Mucosa of gallbladder (tissue), 1 donor: ENCODE data around the gene NPAS2. TPM values are rescaled to one million over a fixed set of nuclear protein-coding genes. Genes with fewer than 3 reads are reported as not detected.

Experiments
- DNase-seq: peaks from one replicate; pipeline ENCODE4 v3.0.0-alpha.2; 2020; ENCODE audit warnings: low spot score
- total RNA-seq: library from RNA; stranded (reverse); gene quantifications from one replicate; pipeline ENCODE4 v1.2.1, GENCODE V29; 2021
- donor health status: DM: no; HTN: no; CAD: no.

Gene NPAS2, protein sequence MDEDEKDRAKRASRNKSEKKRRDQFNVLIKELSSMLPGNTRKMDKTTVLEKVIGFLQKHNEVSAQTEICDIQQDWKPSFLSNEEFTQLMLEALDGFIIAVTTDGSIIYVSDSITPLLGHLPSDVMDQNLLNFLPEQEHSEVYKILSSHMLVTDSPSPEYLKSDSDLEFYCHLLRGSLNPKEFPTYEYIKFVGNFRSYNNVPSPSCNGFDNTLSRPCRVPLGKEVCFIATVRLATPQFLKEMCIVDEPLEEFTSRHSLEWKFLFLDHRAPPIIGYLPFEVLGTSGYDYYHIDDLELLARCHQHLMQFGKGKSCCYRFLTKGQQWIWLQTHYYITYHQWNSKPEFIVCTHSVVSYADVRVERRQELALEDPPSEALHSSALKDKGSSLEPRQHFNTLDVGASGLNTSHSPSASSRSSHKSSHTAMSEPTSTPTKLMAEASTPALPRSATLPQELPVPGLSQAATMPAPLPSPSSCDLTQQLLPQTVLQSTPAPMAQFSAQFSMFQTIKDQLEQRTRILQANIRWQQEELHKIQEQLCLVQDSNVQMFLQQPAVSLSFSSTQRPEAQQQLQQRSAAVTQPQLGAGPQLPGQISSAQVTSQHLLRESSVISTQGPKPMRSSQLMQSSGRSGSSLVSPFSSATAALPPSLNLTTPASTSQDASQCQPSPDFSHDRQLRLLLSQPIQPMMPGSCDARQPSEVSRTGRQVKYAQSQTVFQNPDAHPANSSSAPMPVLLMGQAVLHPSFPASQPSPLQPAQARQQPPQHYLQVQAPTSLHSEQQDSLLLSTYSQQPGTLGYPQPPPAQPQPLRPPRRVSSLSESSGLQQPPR
- 47.4 TPM for total RNA-seq

DNA sequence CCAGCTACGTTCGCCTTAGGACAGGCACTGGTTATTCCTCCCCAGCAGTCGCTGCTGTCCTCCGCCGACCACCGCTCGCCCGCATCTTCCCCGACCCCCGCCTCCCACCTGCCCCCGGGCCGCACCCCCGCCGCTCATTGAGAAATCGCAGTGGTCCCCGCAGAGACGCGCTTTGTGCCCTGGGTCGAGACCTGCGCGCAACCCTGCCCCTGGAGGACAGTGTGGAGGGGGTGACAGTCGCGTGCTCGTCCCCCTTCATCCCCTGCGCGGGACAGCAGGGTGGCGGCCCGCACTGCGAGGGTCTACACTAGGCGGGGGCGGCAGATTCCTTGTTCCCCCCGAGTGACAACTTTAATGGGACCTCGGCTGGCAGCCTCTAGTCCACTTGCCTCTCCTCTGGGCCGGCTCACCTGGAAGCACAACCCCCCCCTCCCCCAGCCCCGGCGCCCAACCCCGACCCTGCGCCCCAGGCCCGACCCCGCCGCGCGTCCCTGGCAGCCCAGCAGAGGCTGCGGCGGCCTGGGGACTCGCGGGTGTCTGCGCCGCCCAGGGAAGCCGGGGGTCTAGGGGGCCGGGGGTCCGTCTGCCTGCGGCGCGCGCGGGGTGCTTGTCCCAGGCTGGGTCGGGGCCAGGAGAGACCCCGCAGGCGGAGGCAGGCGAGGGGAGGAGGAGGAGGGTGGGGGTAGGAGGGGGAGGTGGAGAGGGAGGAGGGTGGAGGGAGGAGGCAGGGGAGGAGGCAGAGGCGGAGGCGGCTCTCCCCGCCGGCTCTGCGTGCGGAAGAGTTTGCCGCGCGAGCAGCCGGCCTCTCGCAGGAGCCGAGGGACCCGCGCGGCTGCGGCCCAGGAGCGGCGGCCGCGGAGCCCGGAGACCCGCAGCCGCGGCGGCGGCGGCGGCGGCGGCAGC lies at the start of gene NPAS2:
NPAS2 (plus strand) TSS at position 770 of the 903 bp plus-strand sequence. CDS start 84,616 bp downstream, outside the sequence.
- DNase-seq, result no peak

DNA sequence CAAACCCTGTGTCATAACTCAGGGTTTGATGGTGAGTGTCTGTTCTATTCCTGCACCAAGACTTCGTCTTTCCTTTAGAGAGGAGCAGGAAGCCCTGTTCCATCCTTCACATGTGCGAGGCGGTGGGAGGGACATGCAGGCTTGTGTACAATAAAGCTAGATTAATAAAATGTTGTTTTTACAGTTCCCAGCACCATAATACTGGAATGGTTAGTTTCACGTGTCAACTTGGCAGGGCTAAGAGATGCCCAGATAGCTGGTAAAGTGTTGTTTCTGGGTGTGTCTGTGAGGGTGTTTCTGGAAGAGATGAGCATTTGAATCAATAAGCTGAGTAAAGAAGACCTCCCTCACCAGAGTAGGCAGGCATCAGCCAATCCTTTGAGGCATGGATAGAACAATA lies 48.8 kb upstream of the NPAS2 start:
- no peak for DNase-seq

- no peak for DNase-seq
Observed at GRCh38 chr2:100773538-100773937, 46.4 kb upstream of the NPAS2 start.

DNA sequence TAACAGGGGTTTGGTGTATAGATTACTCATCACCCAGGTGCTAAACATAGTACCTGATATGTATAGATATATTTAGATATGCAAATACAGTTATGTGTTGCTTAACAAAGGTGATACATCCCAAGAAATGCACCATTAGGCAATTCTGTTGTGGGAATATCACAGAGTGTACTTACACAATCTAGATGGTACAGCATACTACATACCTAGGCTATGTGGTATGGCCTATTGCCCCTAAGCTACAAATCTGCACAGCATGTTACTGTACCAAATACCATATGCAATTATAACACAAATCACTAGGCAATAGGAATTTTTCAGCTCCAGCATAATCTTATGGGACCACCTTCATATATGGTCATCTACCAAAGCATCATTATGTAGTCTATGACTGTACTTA lies 43.5 kb upstream of the NPAS2 start:
- no peak for DNase-seq

DNA sequence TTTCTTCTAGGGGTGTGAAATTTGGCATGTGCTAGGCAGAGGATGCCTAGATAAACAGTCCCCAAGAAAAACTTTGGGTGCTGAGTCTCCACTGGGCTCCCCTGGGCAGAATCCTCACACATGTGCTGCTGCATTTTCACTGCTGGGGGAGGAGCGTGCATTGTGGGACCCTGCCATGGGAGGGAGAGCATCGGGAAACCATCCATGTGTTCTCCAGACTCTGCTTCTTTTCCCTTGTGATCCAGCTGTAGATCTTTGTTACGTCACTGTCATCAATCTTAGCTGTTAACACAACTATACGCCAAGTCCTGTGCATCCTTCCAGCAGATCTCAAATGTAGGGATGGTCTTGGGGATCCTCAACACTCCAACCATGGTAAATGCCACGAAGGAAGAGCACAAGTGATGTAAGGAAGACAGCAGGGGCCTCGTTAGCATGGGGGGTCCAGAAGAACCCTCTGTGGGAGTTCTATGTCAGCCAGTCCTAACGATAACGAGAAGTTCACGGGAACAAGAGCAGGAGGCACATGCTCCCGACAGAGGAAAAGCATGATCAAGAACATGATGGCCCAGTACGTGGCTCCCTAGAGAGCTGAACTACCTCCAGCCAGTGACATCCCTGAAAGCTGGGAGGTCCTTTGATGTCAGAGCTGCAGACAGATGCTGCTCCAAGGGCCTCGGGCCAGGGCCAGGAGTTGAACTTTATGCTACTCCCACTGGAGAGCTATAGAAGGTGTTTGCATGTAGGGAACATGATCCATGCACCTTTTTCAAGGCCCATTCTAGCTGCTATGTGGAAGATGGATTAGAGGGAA lies 41.1 kb upstream of the NPAS2 start:
- DNase-seq, result no peak

DNA sequence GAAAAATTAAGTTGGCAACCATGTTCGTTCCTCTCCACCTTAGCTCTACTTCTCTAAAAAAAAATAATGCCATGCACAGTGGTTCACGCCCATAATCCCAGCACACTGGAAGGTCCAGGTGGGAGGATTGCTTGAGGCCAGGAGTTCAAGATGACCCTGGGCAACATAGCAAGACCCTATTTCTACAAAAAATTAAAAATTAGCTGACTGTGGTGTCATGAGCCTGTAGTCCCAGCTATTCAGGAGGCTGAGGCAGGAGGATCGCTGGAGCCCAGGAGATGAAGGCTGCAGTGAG lies 40.1 kb upstream of the NPAS2 start:
- no peak for DNase-seq

- DNase-seq, result peak; percentile 25
Observed at GRCh38 chr2:100780203-100781008, 39.5 kb upstream of the NPAS2 start.

DNA sequence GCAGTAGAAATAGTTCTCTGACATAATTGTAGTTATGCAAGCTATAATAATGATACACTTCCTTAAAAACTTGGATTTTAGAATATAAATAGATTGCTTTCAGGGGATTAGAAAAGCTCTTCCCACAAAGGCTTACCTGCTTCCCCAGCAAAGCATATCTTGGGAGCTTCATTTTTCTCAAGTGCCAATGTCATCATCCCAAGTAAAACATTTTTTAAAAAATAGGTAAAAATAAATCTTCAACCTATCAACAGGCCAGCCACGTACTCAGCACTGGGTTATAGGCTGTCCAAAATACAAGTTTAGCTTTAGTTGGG lies 39.0 kb upstream of the NPAS2 start:
- DNase-seq, result no peak

- DNase-seq, result no peak
Observed at GRCh38 chr2:100781523-100782379, 38.2 kb upstream of the NPAS2 start.

DNA sequence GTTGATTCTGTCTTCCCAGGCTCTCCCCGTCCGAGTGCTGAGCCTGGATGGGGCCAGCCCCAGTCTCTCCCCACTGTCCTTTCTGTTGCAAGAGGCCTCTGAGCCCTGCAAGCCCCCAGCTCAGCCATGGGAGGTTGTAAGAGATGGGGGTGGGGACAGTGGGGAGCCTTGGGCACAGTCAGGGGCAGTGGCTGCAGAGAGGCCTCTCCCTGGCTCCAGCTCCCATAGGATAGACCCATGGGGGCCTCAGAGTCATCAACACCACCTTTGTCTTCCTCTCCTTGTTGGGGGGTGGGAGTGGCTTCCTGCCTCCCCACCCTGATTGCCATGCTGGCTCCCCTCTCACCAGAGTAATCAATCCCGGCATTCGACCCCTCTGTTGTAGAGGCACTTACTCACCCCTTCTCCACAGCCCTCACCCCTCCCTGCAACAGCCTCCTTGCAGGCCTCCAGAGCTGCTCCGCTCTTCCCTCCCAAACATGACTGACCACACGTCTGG lies 37.5 kb upstream of the NPAS2 start:
- no peak for DNase-seq

DNA sequence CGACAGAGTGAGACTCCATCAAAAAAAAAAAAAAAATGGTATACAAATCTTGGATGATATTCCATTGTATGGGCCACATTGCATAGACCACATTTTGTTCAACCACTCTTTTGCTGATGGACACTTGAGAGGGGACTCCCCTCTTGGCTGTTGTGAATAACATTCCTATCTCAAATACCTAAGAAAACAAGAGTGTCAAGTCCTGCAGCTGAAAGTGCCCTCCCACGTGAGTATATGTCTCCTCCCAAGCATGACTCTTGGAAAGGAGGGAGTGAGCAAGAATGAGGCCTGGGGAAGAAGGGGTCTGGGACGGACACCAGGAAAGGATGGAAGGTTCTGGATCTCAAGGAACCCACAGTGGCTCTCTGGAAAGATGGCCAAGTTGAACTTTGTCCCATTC lies 36.0 kb upstream of the NPAS2 start:
- DNase-seq, result no peak

DNA sequence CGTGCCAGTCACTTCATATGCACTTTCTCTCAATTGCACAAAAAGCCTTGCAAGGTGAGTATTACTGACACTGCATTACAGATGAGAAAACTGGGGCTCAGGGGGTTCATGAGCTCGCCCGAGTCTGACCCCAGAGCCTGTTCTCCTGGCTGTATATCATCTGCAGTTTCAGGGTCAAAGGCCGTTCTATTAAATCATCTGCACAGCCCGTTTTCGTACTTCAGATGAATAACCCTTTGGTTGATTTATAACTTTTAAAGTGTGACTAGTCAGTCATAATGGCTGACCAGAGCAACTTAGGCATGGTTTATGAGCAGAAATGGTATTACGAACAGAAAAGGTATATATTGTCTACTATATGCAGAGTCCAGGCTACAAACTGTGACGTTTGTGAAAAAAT lies 35.3 kb upstream of the NPAS2 start:
- DNase-seq, result peak; percentile 28

- DNase-seq, result peak; percentile 28
Observed at GRCh38 chr2:100785626-100786296, 34.2 kb upstream of the NPAS2 start.

DNA sequence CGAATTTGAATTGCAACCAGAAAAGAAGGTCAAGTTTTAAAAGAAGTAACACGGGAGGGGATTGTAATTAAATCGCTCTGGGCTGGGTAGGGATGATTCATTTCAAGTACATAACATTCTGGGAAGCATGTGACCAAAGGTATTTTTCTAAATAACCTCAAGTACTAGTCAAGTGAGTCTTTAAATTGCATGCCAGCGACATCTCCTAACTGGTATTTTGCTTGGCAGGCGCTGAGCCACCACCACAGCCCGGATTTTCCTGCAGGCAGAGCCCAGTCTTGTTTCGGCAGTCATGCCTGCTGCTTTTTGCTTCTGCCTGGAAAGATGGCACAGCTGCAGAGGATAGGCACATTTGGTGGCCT lies 33.7 kb upstream of the NPAS2 start:
- DNase-seq, result peak; percentile 72

DNA sequence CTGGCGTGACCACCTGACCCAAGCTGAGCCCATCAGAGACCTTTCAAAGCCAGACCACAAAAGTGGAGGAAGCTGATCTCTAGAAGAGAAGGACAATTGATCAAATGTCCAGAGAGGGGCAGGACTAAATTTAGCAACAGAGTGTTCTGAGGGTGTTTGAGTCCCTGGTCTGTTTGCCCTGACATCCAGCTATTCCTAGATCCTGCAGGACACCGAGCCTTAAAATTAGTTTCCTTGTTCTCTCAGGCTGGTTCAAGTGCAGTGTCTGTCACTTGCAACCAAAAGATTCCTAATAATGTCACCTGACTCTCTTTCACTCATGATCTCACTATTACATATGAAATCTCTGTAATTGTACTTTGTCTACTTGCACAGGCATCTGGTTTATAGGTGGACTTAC lies 33.0 kb upstream of the NPAS2 start:
- DNase-seq, result no peak

DNA sequence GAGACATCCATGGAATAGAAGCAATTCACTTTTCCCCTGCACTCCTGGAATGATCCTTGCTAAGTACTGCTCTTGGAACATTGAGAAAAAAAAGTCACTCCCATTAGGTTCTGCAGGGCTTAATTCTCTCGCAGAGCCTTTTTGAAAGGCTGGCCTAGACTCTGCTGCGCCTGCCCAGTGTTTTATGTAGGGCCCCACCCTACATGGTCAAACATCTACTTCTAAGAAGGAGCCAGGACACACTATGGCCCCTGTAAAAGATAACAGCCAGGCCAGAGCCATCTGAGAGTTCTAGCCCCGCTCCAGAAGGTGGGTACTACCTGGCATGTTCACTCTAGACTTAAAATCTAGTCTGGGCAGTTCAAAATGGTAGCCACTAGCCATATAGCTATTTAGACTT lies 30.6 kb upstream of the NPAS2 start:
- DNase-seq, result no peak

DNA sequence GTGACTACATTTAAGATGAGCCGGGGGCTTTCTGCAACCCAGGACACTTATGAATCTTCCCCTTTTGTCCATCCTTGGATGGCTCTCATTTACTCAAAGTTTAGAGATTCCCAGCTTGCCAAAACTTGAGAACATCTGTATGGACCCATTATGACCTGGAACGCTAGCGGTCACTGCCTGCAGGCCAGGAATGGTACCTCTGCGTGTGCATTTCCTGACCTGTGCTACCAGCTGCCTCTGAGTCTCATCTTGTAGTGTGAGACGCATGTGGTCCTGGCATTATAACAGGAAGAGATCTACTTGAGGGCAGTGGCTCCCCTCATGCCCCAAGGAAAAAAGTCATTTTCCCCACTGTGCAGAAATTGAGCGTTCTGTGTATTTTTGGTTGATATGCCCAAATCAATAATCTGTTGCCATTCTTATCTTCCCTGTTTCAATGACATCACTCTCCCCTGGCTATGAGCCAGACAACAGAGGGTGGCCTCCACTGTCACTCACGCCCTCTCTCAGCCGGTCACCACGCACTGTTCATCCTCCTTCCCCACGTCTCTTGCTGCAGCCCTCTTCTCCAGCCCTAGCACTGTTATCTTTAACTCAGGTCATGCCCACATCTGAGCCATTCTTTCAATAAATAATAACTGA lies 28.5 kb upstream of the NPAS2 start:
- DNase-seq, result peak; percentile 77

DNA sequence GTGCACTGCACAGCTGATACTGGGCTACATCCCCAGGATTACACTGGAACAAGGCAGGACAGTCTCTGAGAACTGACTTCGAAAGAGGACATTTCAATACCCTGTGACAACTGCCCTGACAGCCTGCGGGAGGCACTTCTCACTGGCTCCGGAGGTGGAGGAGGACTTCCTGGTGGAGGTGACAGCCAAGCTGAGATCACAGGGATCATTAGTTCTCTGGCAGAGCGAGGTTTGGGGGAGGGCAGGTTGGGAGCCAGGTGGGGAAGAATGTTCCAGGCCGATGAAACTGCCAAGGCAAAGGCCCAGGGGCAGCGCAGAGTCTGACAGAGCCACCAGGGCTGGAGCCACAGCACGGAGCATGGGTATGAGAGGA lies 28.0 kb upstream of the NPAS2 start:
- DNase-seq, result peak; percentile 20

GRCh38 chr2:100793220-100793619 lies 26.7 kb upstream of the NPAS2 start:
- DNase-seq, result no peak
